D721Med (cell line): ENCODE data around the gene ACOT2.

Experiments
- DNase-seq: peaks from one replicate; pipeline ENCODE4 v3.0.0; 2011; ENCODE audit warnings: low spot score; ENCODE audit not compliant: insufficient read length
- FAIRE-seq: peaks from 2 replicates; lab custom pipeline; 2011; peaks lifted over from hg19 to GRCh38; lab: Jason Lieb, UNC
- CTCF ChIP-seq: IDR thresholded peaks from 2 replicates; pipeline ENCODE4 v1.5.1; 2012; ENCODE audit warnings: mild to moderate bottlenecking, control low read depth; ENCODE audit not compliant: insufficient read depth; ENCODE audit errors: missing control alignments

Gene ACOT2

GRCh38 chr14:73599499-73599898, 30.5 kb downstream of the ACOT2 start:
- DNase-seq, result no peak
- no peak for TF ChIP-seq CTCF
- FAIRE-seq, result no peak

GRCh38 chr14:73602994-73603393, 34.0 kb downstream of the ACOT2 start:
- DNase-seq, result no peak
- no peak for FAIRE-seq
- no peak for TF ChIP-seq CTCF

DNA sequence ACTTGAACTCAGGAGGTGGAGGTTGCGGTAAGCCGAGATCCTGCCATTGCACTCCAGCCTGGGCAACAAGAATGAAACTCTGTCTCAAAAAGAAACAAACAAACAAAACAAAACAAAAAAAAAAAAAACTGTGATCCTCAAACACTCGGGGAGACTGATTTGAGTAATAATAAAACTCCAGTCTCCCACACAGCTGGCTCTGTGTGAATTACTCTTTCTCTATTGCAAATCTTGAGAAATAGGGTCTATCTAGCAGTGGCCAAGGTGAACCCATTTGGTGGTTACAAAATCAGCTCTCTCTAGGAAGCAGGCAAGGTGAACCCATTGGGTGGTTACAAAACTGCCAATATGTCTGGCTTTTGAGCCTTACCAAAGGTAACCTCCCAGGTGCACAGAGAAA, 37.3 kb downstream of the ACOT2 start:
- DNase-seq (no peak), FAIRE-seq (no peak)
- TF ChIP-seq CTCF, result no peak

- no peak for TF ChIP-seq CTCF
- DNase-seq, result no peak
- FAIRE-seq, result no peak
Measured at GRCh38 chr14:73607241-73607640, 38.2 kb downstream of the ACOT2 start.

DNA sequence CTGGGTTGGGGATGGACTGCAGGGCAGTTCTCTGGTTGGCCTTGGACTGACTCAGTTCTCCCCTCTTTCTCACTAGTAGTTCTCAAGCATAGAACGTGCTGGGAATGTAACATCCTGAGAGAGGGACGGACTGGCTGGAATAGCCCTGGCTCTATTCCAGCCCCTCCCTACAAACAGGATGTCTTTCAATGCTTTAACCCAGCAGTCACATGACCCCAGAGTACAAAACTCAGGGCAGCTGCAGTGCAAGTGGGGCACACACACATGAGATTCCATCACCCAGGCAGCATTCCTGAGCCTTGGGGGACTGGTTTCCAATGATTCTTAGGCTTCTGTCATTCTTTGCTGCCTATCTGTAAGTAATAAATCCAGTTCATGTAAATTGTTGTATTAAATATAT, 41.7 kb downstream of the ACOT2 start:
- DNase-seq, result no peak
- FAIRE-seq, result no peak
- no peak for TF ChIP-seq CTCF

DNA sequence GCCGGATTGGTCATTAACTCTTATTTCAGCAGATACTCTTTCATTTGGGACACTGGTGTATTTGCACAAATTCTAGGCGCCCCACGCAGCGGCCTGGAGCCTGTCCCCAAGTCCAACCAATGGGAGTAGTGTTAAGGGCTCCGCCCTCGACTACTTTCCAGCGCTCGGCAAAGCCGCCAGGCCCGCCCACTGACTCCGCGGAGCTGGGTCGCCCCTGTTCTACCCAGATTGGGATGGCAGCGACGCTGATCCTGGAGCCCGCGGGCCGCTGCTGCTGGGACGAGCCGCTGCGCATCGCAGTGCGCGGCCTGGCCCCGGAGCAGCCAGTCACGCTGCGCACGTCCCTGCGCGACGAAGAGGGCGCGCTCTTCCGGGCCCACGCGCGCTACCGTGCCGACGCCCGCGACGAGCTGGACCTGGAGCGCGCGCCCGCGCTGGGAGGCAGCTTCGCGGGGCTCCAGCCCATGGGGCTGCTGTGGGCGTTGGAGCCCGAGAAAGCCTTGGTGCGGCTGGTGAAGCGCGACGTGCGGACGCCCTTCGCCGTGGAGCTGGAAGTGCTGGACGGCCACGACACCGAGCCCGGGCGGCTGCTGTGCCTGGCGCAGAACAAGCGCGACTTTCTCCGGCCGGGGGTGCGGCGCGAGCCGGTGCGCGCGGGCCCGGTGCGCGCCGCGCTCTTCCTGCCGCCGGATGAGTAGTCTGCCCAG, 43.5 kb downstream of the ACOT2 start, which contains the start of gene ACOT6:
Gene ACOT6 (plus strand): TSS at position 179 of the 707 bp plus-strand sequence. CDS start 55 bp downstream, at position 234.
- peak; percentile 51 for DNase-seq
- TF ChIP-seq CTCF, result no peak
- FAIRE-seq, result no peak

GRCh38 chr14:73613046-73613383, 44.0 kb downstream of the ACOT2 start:
- DNase-seq (no peak), FAIRE-seq (no peak)
- TF ChIP-seq CTCF, result no peak
